PFSK-1 (cell line): Measurements from ENCODE around the gene PIWIL4.

Source experiments
- FOXP2 ChIP-seq: optimal IDR thresholded peaks from 2 replicates; pipeline ENCODE3; 2011; ENCODE audit warnings: borderline replicate concordance, control low read depth, inconsistent platforms; ENCODE audit not compliant: insufficient read depth; ENCODE audit errors: extremely low read length, extremely low read depth
- POLR2AphosphoS5 ChIP-seq: IDR thresholded peaks from 2 replicates; pipeline ENCODE4 v1.6.1; 2012; ENCODE audit warnings: low read depth, mild to moderate bottlenecking, control low read depth, low read length, moderate library complexity
- REST ChIP-seq, 2 experiments: IDR thresholded peaks; 2 replicates each; pipeline versions ENCODE4 v1.6.1 to v1.8.0; 2011 to 2012; ENCODE audit warnings: low read depth in 2 of 2, low read length in 2 of 2, control low read depth in 1 of 2, inconsistent platforms in 1 of 2, mild to moderate bottlenecking in 1 of 2, moderate library complexity in 1 of 2; ENCODE audit not compliant: insufficient read depth in 1 of 2
- SIN3A ChIP-seq: IDR thresholded peaks from 2 replicates; pipeline ENCODE4 v1.6.1; 2012; ENCODE audit warnings: mild to moderate bottlenecking, low read length, moderate library complexity, borderline replicate concordance; ENCODE audit not compliant: insufficient read depth
- TAF1 ChIP-seq: IDR thresholded peaks from 2 replicates; pipeline ENCODE4 v1.6.1; 2012; ENCODE audit warnings: low read length, control low read depth, borderline replicate concordance; ENCODE audit not compliant: insufficient read depth

The PIWIL4 gene

GRCh38 chr11:94563848-94564467 lies 3.2 kb upstream of the PIWIL4 start:
- TF ChIP-seq FOXP2 (no peak), REST (IDR thresholded peaks at IDR 0.05; ENCODE audit: insufficient read depth in 1 of 2, low read depth in 2 of 2, low read length in 2 of 2) (no peak), POLR2AphosphoS5 (no peak), TAF1 (no peak), SIN3A (no peak)

- TF ChIP-seq REST (IDR thresholded peaks at IDR 0.05; ENCODE audit: insufficient read depth in 1 of 2, low read depth in 2 of 2, low read length in 2 of 2) (no peak), TAF1 (no peak), FOXP2 (no peak), POLR2AphosphoS5 (no peak), SIN3A (no peak)
These were observed 1.0 kb downstream of the PIWIL4 start for GRCh38 chr11:94568200-94568599.

- TF ChIP-seq TAF1 (no peak), SIN3A (no peak), REST (IDR thresholded peaks at IDR 0.05; ENCODE audit: insufficient read depth in 1 of 2, low read depth in 2 of 2, low read length in 2 of 2) (no peak), POLR2AphosphoS5 (no peak), FOXP2 (no peak)
These were observed 1.5 kb downstream of the PIWIL4 start for GRCh38 chr11:94568717-94569116.

GRCh38 chr11:94574193-94574961 lies 7.2 kb downstream of the PIWIL4 start:
- TF ChIP-seq REST (IDR thresholded peaks at IDR 0.05; ENCODE audit: insufficient read depth in 1 of 2, low read depth in 2 of 2, low read length in 2 of 2) = no peak
- no peak for TF ChIP-seq POLR2AphosphoS5
- TF ChIP-seq FOXP2 = no peak
- no peak for TF ChIP-seq SIN3A
- TF ChIP-seq TAF1 = no peak
